ENCODE results near the gene SPPL3. TPM values are rescaled to one million over a fixed set of nuclear protein-coding genes. Genes with fewer than 3 reads are reported as not detected.

The SPPL3 gene
- total RNA-seq, 4 donors from 2014 or later = 16.8 to 28.7 (median 22.7) TPM

DNA sequence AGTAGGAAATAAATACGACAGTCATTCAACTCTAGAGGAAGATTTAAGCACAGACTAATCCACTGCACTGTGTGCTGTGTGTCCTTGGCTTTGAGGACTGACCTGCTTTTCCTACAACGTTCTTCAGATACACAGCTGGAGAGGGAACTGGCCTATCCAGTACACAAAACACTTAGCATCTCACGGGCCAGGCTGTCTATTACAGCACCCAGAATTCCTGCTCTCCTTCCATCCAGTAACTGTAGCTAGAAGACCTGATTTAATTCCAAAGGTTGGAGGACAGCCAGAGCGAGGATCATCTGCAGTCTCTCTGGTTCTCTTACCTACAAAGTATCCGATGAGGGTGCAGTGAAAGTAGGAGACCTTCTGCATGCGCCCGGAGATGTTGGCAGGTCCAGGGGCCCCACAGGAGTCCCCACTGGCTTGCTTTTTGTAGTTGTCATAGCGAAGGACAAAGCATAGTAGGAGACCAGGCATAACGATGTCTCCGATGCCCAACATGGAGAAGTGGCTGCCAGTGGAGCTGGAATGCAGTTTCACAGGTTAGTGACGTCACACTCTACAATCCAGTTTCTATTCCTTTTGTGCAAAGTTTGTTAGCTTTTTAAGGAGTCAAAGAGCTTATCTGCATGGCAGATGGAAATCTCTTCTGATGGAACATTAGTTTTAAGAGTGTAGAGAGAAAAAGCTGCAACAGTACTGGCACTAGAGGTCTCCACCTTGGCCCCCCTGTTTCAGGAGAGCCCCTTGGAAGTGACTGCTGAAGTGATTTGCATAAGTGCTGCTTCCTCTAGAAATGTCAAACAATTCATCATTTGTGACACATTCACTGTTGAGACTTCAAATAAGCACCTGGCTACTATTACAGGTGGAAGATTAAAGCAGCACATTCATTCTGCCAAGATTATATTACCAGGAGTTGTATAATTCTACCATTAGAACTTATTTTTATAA lies 136.8 kb downstream of the SPPL3 start:
- no peak for ATAC-seq (ENCODE audit: low FRiP score)
- no peak for DNase-seq (ENCODE audit: low spot score)
- TF ChIP-seq, protein P1, sequence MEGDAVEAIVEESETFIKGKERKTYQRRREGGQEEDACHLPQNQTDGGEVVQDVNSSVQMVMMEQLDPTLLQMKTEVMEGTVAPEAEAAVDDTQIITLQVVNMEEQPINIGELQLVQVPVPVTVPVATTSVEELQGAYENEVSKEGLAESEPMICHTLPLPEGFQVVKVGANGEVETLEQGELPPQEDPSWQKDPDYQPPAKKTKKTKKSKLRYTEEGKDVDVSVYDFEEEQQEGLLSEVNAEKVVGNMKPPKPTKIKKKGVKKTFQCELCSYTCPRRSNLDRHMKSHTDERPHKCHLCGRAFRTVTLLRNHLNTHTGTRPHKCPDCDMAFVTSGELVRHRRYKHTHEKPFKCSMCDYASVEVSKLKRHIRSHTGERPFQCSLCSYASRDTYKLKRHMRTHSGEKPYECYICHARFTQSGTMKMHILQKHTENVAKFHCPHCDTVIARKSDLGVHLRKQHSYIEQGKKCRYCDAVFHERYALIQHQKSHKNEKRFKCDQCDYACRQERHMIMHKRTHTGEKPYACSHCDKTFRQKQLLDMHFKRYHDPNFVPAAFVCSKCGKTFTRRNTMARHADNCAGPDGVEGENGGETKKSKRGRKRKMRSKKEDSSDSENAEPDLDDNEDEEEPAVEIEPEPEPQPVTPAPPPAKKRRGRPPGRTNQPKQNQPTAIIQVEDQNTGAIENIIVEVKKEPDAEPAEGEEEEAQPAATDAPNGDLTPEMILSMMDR (IDR thresholded peaks at IDR 0.05) = no peak

DNA sequence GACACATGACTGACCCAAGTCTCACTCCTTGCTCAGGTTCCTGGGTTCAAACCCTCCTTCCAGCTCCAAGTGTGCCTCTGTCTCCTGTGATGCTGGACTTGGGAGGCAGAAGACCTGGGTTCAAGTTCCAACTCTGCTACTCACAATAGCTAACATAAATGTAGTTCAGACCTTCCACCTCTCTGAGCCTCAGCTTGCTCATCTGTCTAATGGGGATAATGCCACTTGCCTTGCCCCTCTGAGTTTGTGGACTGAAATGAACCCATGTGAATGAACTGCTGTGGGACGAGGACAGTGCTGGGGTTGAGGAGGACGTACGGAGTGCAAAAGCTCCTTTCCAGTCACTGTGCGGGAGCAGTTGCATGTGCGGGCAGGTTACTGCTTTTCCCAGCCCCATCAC lies 137.6 kb downstream of the SPPL3 start:
- ATAC-seq (ENCODE audit: low FRiP score) (no peak), DNase-seq (ENCODE audit: low spot score) (no peak)
- TF ChIP-seq, protein P1 (IDR thresholded peaks at IDR 0.05) = no peak

DNA sequence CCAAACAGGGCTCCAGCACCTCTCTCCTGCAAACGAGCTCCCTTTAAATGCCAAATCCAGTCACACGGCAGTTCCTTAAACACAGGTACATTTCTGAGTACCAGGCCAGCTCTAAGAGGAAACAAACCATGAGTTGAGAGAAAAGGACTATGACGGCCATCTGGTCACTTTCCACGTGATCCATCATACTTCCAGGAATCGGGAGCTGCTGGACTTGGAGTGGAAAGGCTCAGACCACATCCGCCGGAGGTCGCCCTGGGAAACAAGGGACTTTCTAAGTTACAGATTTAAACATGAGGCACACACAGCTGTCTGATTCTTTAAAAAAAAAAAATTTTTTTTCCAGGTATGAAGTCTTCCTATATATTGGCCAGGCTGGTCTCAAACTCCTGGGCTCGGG lies 139.3 kb downstream of the SPPL3 start:
- ATAC-seq (ENCODE audit: low FRiP score) (no peak), DNase-seq (ENCODE audit: low spot score) (no peak)
- TF ChIP-seq, protein P1 (IDR thresholded peaks at IDR 0.05) = no peak

DNA sequence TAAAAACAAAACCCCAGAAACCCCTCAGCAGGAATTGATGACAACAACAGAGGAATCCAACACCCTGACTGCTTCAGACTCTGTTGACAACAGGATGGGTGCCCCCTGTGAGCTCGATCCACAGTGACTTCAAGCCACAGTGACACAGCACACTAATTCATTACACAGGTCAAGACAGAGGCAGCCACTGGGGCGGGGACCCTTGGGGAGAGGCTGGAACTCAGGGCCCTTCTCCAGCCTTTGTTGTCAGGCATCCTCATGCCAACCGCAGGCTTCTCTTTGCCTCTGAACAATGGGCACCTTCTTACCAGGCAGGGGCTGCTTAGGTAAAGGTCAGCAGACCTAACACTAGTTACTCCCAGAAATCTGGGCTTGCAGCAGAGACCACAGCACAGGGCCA lies 140.9 kb downstream of the SPPL3 start:
- no peak for ATAC-seq (ENCODE audit: low FRiP score)
- DNase-seq (ENCODE audit: low spot score) = no peak
- TF ChIP-seq, protein P1 (IDR thresholded peaks at IDR 0.05) = no peak

DNA sequence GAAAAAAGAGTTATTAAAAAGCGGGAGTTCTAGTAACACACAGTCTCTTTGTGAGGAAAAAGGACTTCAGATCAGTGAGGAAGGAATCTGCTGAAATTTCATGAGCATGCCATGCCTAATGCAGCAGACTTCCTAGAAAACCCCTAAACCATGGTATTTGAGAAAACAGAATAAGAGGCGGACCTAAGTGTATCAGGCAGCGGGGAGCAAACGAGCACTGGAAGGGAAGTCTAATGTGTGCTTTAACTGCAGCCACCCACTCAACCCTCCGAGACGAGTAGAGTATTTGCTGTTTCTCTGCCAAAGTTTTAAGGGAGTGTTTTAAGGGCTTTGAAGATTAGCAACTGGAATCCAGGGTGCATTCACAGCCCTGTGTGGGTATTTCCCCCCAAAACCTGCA lies 142.1 kb downstream of the SPPL3 start:
- no peak for DNase-seq (ENCODE audit: low spot score)
- peak; percentile 29 for ATAC-seq (ENCODE audit: low FRiP score)
- TF ChIP-seq, protein P1 (IDR thresholded peaks at IDR 0.05) = no peak

DNA sequence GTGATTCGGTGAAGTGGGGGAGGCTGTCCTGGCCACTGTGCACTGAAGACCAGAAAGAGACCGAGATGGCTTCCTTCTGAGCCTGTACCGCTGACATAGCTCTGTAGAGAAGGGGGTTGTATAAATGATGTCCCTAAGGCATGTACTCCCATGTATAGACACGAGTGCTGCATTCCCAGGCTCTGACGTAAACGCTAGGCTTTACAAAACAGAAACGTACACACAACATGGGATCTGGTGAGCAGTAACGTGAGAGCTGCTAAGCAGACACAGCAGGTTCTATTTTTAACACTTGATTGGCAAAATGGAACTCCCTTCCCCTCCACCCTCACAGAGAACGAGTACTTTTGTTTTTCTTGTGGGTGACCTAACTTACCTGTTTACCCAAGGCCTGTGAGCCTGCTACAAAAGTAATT lies 142.6 kb downstream of the SPPL3 start:
- TF ChIP-seq, protein P1 (IDR thresholded peaks at IDR 0.05) = no peak
- no peak for ATAC-seq (ENCODE audit: low FRiP score)
- DNase-seq (ENCODE audit: low spot score) = no peak
